Measurements from ENCODE around the gene RAI14.

RAI14 gene

DNA sequence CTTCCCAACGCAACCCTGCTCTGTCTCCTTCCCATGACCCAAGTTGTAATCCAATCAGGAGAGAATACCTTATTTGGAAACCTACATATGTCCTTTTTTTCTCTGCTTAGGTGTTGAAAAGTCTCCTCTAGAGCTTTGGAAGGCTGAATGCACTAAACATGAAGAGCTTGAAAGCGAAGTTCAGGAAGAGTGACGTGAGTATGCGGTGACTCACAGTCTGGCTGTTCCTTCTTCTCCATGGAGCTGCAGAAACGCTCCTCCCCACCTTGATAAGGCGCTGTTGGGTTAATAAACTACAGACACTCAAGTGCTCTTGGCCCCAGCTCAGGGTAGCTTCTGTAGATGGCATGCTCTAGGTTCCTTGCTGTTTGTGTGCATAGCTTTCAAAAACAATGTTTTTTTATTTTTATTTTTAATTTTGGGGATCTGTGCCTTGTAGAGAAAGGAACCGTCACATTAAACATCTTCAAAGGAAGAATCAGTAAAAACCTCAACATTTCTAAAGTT lies 30.7 kb downstream of the RAI14 start:
- Histone ChIP-seq H3K36me3 (no peaks in the 10 kb centered on the region), H3K27ac (no peak overlapping the region), H3K4me3 (ENCODE audit: low read depth, low read length) (no peak overlapping the region), H3K27me3 (ENCODE audit: insufficient read depth, low read depth, severe bottlenecking) (no peaks in the 10 kb centered on the region), H3K9me3 (ENCODE audit: severe bottlenecking) (no peaks in the 10 kb centered on the region)
- no peak for DNase-seq
- TF ChIP-seq, protein P1, sequence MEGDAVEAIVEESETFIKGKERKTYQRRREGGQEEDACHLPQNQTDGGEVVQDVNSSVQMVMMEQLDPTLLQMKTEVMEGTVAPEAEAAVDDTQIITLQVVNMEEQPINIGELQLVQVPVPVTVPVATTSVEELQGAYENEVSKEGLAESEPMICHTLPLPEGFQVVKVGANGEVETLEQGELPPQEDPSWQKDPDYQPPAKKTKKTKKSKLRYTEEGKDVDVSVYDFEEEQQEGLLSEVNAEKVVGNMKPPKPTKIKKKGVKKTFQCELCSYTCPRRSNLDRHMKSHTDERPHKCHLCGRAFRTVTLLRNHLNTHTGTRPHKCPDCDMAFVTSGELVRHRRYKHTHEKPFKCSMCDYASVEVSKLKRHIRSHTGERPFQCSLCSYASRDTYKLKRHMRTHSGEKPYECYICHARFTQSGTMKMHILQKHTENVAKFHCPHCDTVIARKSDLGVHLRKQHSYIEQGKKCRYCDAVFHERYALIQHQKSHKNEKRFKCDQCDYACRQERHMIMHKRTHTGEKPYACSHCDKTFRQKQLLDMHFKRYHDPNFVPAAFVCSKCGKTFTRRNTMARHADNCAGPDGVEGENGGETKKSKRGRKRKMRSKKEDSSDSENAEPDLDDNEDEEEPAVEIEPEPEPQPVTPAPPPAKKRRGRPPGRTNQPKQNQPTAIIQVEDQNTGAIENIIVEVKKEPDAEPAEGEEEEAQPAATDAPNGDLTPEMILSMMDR (IDR thresholded peaks at IDR 0.05; ENCODE audit: low read depth, low read length) = no peak

DNA sequence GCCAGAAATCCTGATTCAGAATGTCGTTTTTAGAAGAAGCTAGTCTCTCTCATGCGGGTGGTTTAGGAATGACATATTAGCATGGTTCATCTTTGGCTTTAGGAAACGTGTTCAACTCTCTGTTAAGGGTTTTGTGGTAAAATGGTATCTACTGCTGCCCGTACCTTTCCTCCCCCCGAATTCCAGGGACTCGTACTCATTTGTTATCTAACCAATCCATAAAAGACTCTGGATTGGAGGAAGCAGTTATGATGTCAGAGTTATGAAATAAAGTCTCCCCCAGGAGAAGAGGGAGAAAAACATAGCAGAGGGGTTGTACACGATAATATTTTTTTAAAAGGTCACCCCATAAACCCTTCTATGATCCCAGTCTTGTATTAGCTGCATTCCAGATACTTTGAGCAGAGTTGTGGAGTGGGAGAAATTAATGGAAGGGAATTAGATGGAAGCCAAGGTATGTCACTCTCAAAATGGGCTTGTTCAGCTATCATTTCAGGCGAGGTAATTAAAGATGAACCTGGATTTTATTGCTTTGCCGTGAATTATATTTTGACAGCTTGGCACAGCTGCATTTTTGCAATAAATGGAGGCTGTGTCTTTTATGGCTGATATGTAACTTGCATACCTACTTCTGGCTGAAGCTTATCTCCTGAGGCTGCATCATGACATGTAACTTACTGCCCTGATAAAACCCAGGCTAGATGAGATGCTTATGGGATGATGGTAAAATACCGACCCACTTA lies 31.3 kb downstream of the RAI14 start:
- no peak for DNase-seq
- Histone ChIP-seq H3K9me3 (ENCODE audit: severe bottlenecking) (no peaks in the 10 kb centered on the region), H3K36me3 (no peaks in the 10 kb centered on the region), H3K27me3 (ENCODE audit: insufficient read depth, low read depth, severe bottlenecking) (no peaks in the 10 kb centered on the region), H3K27ac (no peak overlapping the region), H3K4me3 (ENCODE audit: low read depth, low read length) (no peak overlapping the region)
- TF ChIP-seq, protein P1 (IDR thresholded peaks at IDR 0.05; ENCODE audit: low read depth, low read length) = no peak

DNA sequence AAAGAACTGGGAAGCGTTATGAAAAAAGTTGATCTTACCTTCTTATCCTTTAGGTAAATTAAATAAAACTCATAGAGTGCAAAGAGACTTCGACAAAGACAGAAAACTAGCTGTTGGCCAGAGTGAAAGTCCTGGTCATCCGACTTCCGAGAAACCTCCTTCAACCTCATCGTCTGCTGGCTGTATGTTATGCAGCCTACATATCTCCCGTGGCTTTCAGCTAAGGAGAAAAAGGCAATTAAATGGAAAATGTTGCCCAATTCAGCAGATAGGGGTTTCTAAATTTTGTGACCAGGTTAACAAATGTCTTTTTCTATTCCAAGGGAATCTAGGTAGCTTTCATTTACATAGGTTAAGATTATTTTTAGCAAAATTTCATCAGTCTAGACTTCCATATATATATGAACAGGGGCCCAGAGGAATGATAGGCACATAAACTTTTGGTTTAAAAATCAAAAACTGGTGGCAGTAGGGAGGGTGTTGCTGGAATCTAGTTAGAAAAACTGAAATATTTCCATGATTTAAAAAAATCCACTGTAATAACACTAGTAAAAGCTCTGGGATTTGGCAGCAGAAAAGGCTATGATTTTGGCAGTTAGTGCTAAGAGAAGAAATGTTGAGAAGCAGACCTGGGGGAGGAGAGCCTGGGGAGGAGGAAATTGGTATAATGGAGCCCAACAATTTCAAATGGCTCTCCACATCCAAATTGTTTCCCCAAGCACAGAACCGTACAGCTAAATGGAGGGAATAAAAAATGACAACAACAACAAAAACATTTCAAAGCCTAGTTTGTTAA lies 32.1 kb downstream of the RAI14 start:
- no peaks in the 10 kb centered on the region for H3K27me3 ChIP-seq (ENCODE audit: insufficient read depth, low read depth, severe bottlenecking)
- H3K4me3 ChIP-seq (ENCODE audit: low read depth, low read length) = no peak overlapping the region
- no peaks in the 10 kb centered on the region for H3K36me3 ChIP-seq
- H3K9me3 ChIP-seq (ENCODE audit: severe bottlenecking) = no peaks in the 10 kb centered on the region
- DNase-seq = no peak
- H3K27ac ChIP-seq = no peak overlapping the region
- TF ChIP-seq, protein P1 (IDR thresholded peaks at IDR 0.05; ENCODE audit: low read depth, low read length) = no peak

DNA sequence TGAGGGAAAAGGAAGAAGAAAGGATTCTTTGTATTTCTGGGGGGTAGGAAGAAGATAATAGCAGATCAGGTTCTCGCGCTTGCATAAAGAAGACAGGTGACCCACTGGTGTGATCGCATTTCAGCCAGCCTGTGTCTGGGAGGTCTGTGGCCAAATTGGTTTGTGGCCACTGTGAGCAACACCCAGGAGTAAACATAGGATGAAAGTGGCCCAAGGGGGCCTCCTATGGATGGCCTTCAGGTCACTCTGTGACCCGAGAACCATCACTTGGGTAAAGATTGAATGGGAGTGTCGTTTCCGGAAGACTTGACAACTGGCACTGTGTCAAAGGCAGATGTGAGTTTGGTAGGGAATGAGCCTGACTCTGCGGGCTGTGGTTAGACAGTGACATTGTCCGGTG lies 34.2 kb downstream of the RAI14 start:
- Histone ChIP-seq H3K4me3 (ENCODE audit: low read depth, low read length) (no peak overlapping the region), H3K27ac (no peak overlapping the region), H3K36me3 (no peaks in the 10 kb centered on the region), H3K27me3 (ENCODE audit: insufficient read depth, low read depth, severe bottlenecking) (no peaks in the 10 kb centered on the region), H3K9me3 (ENCODE audit: severe bottlenecking) (no peaks in the 10 kb centered on the region)
- TF ChIP-seq, protein P1 (IDR thresholded peaks at IDR 0.05; ENCODE audit: low read depth, low read length) = no peak
- no peak for DNase-seq

DNA sequence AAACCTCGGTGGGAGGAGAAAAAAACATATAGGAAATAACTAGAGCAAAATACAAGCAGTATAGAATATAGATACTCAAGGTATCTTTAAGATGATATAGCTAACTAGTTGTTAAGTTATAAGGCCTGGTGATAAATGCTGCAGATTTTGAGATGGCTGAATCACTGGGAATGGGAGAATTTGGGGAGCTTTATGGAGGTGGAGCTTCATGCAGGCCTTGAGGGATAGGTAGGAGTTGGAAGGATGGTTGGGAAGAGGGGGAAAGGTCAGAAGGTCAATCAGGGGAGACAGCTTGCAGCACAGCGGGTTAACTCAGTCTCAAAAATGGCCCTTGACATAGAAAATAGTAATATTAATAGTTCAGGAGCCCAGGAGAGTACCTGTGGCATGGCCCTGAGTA lies 34.8 kb downstream of the RAI14 start:
- no peaks in the 10 kb centered on the region for H3K27me3 ChIP-seq (ENCODE audit: insufficient read depth, low read depth, severe bottlenecking)
- H3K27ac ChIP-seq = no peak overlapping the region
- TF ChIP-seq, protein P1 (IDR thresholded peaks at IDR 0.05; ENCODE audit: low read depth, low read length) = no peak
- H3K9me3 ChIP-seq (ENCODE audit: severe bottlenecking) = no peaks in the 10 kb centered on the region
- DNase-seq = no peak
- H3K4me3 ChIP-seq (ENCODE audit: low read depth, low read length) = no peak overlapping the region
- H3K36me3 ChIP-seq = no peaks in the 10 kb centered on the region

Measured in WERI-Rb-1 (cell line).